Endothelial cell of umbilical vein (primary cell): ENCODE data around the gene TMEM184C. TPM values are rescaled to one million over a fixed set of nuclear protein-coding genes. Genes with fewer than 3 reads are reported as not detected.

Source experiments
- BruUV-seq: library from RNA; stranded (reverse); fragments of 400-500 nt; replicated peaks from 2 replicates; lab custom pipeline; 2021; lab: Mats Ljungman, UMichigan
- CTCF ChIA-PET: fragments of 300-600, 350-600 bp; sonication (Branson Sonifier 250); formaldehyde crosslinking; loops from one replicate; lab custom pipeline; 2021; ENCODE audit warnings: antibody characterized with exemption, inconsistent platforms; lab: Charles Lee
- POLR2A ChIA-PET: fragments of 300-600, 350-600 bp; sonication (Branson Sonifier 250); formaldehyde crosslinking; loops from one replicate; lab custom pipeline; 2021; ENCODE audit warnings: antibody characterized with exemption, inconsistent platforms; lab: Charles Lee
- DNase-seq: peaks from one replicate; pipeline ENCODE4 v3.0.0-alpha.2; 2011; ENCODE audit warnings: low read depth, low spot score
- FAIRE-seq: peaks from 2 replicates; lab custom pipeline; 2011; peaks lifted over from hg19 to GRCh38; lab: Jason Lieb, UNC
- H2AFZ ChIP-seq: 2 replicates; pipeline ENCODE4 v1.6.0; 2012; ENCODE audit warnings: low read depth, low read length, control low read depth, inconsistent platforms
- H3K27ac ChIP-seq: 2 replicates; pipeline ENCODE4 v1.5.1; 2011; ENCODE audit warnings: low read depth, mild to moderate bottlenecking, control low read depth, low read length, moderate library complexity; ENCODE audit not compliant: insufficient read depth
- H3K27me3 ChIP-seq, 2 experiments: 2 replicates each; pipeline versions ENCODE4 v1.6.0 to v1.6.1; 2011; ENCODE audit warnings: low read length in 2 of 2, mixed read lengths in 1 of 2; ENCODE audit not compliant: control insufficient read depth in 2 of 2, insufficient read depth in 2 of 2
- H3K36me3 ChIP-seq, 2 experiments: 2 replicates in 1 of 2; 3 replicates in 1 of 2; pipeline ENCODE4 v1.5.1; 2011; ENCODE audit warnings: low read length in 2 of 2, mild to moderate bottlenecking in 1 of 2, moderate library complexity in 1 of 2; ENCODE audit not compliant: control insufficient read depth in 2 of 2, insufficient read depth in 2 of 2; ENCODE audit errors: extremely low read depth in 1 of 2
- H3K4me1 ChIP-seq: 3 replicates; pipeline ENCODE4 v1.5.1; 2011; ENCODE audit warnings: mild to moderate bottlenecking, low read length; ENCODE audit not compliant: control insufficient read depth, insufficient read depth; ENCODE audit errors: extremely low read depth
- H3K4me2 ChIP-seq: 2 replicates; pipeline ENCODE4 v1.6.1; 2011; ENCODE audit warnings: low read length, control low read depth, mixed read lengths; ENCODE audit not compliant: insufficient read depth
- H3K4me3 ChIP-seq, 3 experiments: fragments of 200-600 bp in 1 of 3; sonication (generic), shearing (Covaris generic) in 1 of 3; replicated peaks in 1 of 3; 2 replicates each; pipeline ENCODE4 v1.5.1; 2011 to 2016; ENCODE audit warnings: control low read depth in 3 of 3, low read length in 3 of 3, mild to moderate bottlenecking in 2 of 3, inconsistent platforms in 1 of 3, low read depth in 1 of 3, moderate library complexity in 1 of 3; ENCODE audit not compliant: insufficient read depth in 1 of 3
- H3K79me2 ChIP-seq: 2 replicates; pipeline ENCODE4 v1.6.0; 2012; ENCODE audit warnings: low read length, inconsistent platforms; ENCODE audit not compliant: control insufficient read depth, insufficient read depth
- H3K9ac ChIP-seq: replicated peaks from 2 replicates; pipeline ENCODE3; 2011; ENCODE audit warnings: low read length, control low read depth; ENCODE audit not compliant: insufficient read depth; ENCODE audit errors: extremely low read depth
- H3K9me1 ChIP-seq: replicated peaks from 3 replicates; pipeline ENCODE4 v1.6.0; 2011; ENCODE audit warnings: mild to moderate bottlenecking, low read length; ENCODE audit not compliant: control insufficient read depth, insufficient read depth; ENCODE audit errors: extremely low read depth
- H3K9me3 ChIP-seq: replicated peaks from 2 replicates; pipeline ENCODE4 v1.5.1; 2012; ENCODE audit warnings: low read length, inconsistent platforms; ENCODE audit not compliant: control insufficient read depth, insufficient read depth
- H4K20me1 ChIP-seq: replicated peaks from 2 replicates; pipeline ENCODE3; 2011; ENCODE audit warnings: mild to moderate bottlenecking, low read length; ENCODE audit not compliant: control insufficient read depth, insufficient read depth; ENCODE audit errors: extremely low read depth
- EZH2 ChIP-seq: IDR thresholded peaks from 2 replicates; pipeline ENCODE4 v1.6.1; 2012; ENCODE audit warnings: borderline replicate concordance, low read depth, mild to moderate bottlenecking, moderate library complexity, low read length, inconsistent platforms; ENCODE audit not compliant: severe bottlenecking
- FOS ChIP-seq: IDR thresholded peaks from 2 replicates; pipeline ENCODE4 v1.6.1; 2011; ENCODE audit warnings: mild to moderate bottlenecking, low read length, moderate library complexity, borderline replicate concordance; ENCODE audit not compliant: insufficient read depth
- GATA2 ChIP-seq: IDR thresholded peaks from 2 replicates; pipeline ENCODE4 v1.7.0; 2011; ENCODE audit warnings: low read depth, mild to moderate bottlenecking, moderate library complexity, mixed read lengths, low read length; ENCODE audit not compliant: insufficient read length, insufficient read depth
- JUN ChIP-seq: IDR thresholded peaks from 2 replicates; pipeline ENCODE4 v1.6.1; 2011; ENCODE audit warnings: borderline replicate concordance, low read depth; ENCODE audit not compliant: insufficient read length, insufficient read depth
- MYC ChIP-seq: IDR thresholded peaks from one replicate; pipeline ENCODE4 v1.6.1; 2011; ENCODE audit warnings: mild to moderate bottlenecking, low read depth, low read length
- POLR2A ChIP-seq: IDR thresholded peaks from 2 replicates; pipeline ENCODE4 v1.6.1; 2012; ENCODE audit warnings: low read depth, mild to moderate bottlenecking, control low read depth, low read length
- POLR2AphosphoS5 ChIP-seq: IDR thresholded peaks from 2 replicates; pipeline ENCODE4 v1.6.1; 2012; ENCODE audit warnings: low read depth, mild to moderate bottlenecking, control low read depth, low read length, moderate library complexity; ENCODE audit not compliant: insufficient read depth
- dilution Hi-C: fragments of 300-500 bp; cut with MboI; formaldehyde crosslinking; loops from one replicate; pipeline ENCODE4 v1.15.0; 2019; ENCODE audit warnings: low sequenced_read_pairs; ENCODE audit not compliant: extremely low pct_ligation_motif_present
- intact Hi-C: fragments of 100-400 bp; cut with micrococcal nuclease; formaldehyde crosslinking; loops from one replicate; pipeline ENCODE4 v1.10.0; 2022
- polyA plus RNA-seq, 4 experiments: library from polyadenylated mRNA; depleted of rRNA in 3 of 4; stranded (reverse) in 3 of 4; unstranded in 1 of 4; fragments of >200 nt; gene quantifications; 2 replicates each; pipeline versions ENCODE4 v1.2.1 to v1.2.3, GENCODE V29; 2011 to 2012; ENCODE audit warnings: missing spikeins in 1 of 4
- total RNA-seq: library from RNA; stranded (reverse); gene quantifications from 2 replicates; pipeline ENCODE4 v1.2.3, GENCODE V29; 2021
- TF ChIP-seq, protein P1 (sequence below): IDR thresholded peaks from 2 replicates; pipeline ENCODE4 v1.6.1; 2011; ENCODE audit not compliant: insufficient read depth, insufficient read length
- TF ChIP-seq, protein P2 (sequence below), 2 donors: IDR thresholded peaks; 1 replicate in 1 of 2; 2 replicates in 1 of 2; pipeline ENCODE4 v1.5.1; 2011; ENCODE audit warnings: low read length in 2 of 2, mild to moderate bottlenecking in 2 of 2, moderate library complexity in 2 of 2, control low read depth in 1 of 2, inconsistent platforms in 1 of 2, low read depth in 1 of 2; ENCODE audit not compliant: insufficient read depth in 1 of 2; ENCODE audit errors: extremely low read depth in 1 of 2

The TMEM184C gene
- total and polyA plus RNA-seq, 2 donors (not counting 3 experiments of a cell fraction or from before 2014, with no cell fraction given), result 10.3 to 29.2 TPM

DNA sequence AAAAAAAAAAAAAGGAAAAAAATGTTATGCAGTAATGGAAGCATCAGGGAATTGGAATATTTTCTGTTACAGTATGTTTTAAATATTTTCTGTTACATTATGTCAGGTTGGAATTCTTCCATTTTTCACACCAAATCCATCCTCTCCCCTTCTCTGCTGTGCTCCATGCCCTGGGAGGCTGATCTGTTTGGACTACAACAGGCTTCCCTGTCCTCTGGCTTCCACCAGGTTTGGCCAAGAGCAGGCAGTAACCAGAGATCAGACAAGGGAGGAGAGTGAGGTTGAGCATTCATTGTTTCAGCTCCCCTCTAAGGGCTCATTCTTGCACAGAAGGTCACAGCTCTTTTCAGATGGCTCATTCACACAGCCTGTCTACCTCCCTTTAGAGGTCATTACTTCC lies 11.7 kb upstream of the TMEM184C start:
- Histone ChIP-seq H3K9ac (no peak overlapping the region), H3K79me2 (no peaks in the 10 kb centered on the region), H2AFZ (no peak overlapping the region), H3K27ac (no peak overlapping the region), H3K4me2 (no peak overlapping the region), H3K27me3 (peaks cover 5 to 9% of the 10 kb centered on the region in 2 experiments), H3K4me3 (no peak overlapping the region), H3K4me1 (no peaks in the 10 kb centered on the region), H3K9me1 (no peaks in the 10 kb centered on the region), H4K20me1 (no peaks in the 10 kb centered on the region), H3K9me3 (no peaks in the 10 kb centered on the region), H3K36me3 (no peaks in the 10 kb centered on the region)
- TF ChIP-seq, protein P1, sequence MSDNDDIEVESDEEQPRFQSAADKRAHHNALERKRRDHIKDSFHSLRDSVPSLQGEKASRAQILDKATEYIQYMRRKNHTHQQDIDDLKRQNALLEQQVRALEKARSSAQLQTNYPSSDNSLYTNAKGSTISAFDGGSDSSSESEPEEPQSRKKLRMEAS, result no peak
- TF ChIP-seq JUN (no peak), GATA2 (no peak), POLR2A (no peak), MYC (no peak), FOS (no peak), POLR2AphosphoS5 (no peak), EZH2 (no peak)
- TF ChIP-seq, protein P2, sequence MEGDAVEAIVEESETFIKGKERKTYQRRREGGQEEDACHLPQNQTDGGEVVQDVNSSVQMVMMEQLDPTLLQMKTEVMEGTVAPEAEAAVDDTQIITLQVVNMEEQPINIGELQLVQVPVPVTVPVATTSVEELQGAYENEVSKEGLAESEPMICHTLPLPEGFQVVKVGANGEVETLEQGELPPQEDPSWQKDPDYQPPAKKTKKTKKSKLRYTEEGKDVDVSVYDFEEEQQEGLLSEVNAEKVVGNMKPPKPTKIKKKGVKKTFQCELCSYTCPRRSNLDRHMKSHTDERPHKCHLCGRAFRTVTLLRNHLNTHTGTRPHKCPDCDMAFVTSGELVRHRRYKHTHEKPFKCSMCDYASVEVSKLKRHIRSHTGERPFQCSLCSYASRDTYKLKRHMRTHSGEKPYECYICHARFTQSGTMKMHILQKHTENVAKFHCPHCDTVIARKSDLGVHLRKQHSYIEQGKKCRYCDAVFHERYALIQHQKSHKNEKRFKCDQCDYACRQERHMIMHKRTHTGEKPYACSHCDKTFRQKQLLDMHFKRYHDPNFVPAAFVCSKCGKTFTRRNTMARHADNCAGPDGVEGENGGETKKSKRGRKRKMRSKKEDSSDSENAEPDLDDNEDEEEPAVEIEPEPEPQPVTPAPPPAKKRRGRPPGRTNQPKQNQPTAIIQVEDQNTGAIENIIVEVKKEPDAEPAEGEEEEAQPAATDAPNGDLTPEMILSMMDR (IDR thresholded peaks at IDR 0.05; ENCODE audit: extremely low read depth in 1 of 2, insufficient read depth in 1 of 2, low read depth in 1 of 2, low read length in 2 of 2), result no peak
- POLR2A ChIA-PET, result no interaction called here
- no TSS peak for BruUV-seq
- intact Hi-C loops, result no loop called here
- CTCF ChIA-PET, result interaction anchor here (3.1 kb wide), 1 partner anchor 261 kb away, joined by 16 read pairs; no protein-coding TSS in a partner anchor
- dilution Hi-C loops, result no loop called here
- DNase-seq, result no peak
- FAIRE-seq, result no peak
